NCI-H345 treated with DMSO at 0.1 percent for 48 hours (cell line): ENCODE measurements around the gene BARD1.
A peak's percentile ranks its signal among the peaks of the same experiment; 100 is the strongest.
"Not testable (repeated sequence)": the region's sequence is repeated elsewhere in the genome, so short reads cannot be mapped to it uniquely, and the experiment has no call there.

Source experiments
- DNase-seq: peaks from one replicate; lab custom pipeline; 2025; ENCODE audit not compliant: unreplicated experiment; lab: John Stamatoyannopoulos, UW

Gene BARD1

GRCh38 chr2:214808981-214809750, at the start of gene BARD1:
BARD1 (minus strand) TSS chr2:214809683; CDS start chr2:214809569, 114 bp downstream.
- DNase-seq, result peak; percentile 23

DNA sequence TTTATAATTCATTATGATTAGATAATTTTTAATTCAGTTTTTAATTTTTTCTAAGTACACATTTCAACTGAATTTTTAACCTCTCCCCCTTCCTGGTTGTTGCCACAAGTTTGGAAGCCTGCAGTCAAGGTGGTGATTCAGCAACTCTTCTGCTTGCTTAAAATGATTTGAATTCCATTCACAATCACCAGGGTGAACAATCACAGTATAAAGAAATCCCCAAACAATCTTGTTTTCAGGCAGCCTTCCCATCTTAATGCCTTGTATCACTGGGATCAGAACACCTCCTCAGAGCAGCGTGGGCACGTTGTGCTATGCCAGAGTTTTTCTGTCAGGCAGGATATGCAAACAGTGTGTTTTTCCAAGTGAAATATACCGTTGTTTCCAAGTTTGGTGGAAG, 46.7 kb upstream of the BARD1 start:
- no peak for DNase-seq

DNA sequence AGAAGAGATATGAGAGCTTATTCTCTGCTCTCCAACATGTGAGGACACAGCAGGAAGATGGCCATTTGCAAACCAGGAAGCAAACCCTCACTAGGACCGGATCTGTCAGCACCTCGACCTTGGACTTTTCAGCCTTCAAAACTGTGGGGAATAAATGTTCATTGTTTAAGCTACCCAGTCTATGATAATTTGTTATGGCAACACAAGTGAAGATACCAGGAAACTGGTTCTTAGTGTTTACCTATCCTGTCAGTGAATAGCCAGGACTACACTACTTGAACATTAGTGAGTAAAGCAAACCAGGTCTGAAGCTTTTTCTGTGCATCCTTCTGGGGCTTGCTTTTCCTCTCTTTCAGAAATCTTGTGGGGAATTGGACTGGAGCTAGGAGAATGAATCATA, 44.4 kb upstream of the BARD1 start:
- no peak for DNase-seq

- no peak for DNase-seq
Observed at GRCh38 chr2:214843823-214844222, 34.3 kb upstream of the BARD1 start.

GRCh38 chr2:214839464-214839863, 30.0 kb upstream of the BARD1 start:
- no peak for DNase-seq

DNA sequence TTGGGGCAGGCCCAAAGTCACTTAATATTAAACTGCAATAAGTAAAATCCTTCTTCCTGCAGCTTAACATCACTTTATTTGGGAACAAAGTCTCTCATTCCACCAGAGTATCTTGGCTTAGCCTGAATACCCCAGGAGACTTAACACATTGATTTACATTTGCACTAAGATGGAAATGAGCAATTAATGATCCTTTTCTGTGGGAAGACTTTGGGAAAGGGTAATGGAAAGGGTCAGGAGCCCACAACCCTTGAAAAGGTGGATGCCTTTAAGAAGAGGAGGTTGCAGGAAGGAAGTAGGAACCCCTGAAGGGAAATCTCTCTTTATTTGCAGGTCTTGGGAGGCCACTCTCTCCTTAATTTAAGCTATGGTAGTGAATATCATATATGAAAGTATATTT, 28.0 kb upstream of the BARD1 start:
- no peak for DNase-seq

- DNase-seq, result no peak
Observed at GRCh38 chr2:214836568-214836967, 27.1 kb upstream of the BARD1 start.

GRCh38 chr2:214830794-214831346, 21.4 kb upstream of the BARD1 start:
- no peak for DNase-seq

GRCh38 chr2:214816008-214816533, 6.6 kb upstream of the BARD1 start:
- no peak for DNase-seq

GRCh38 chr2:214810671-214811070, 1.2 kb upstream of the BARD1 start:
- DNase-seq, result no peak

DNA sequence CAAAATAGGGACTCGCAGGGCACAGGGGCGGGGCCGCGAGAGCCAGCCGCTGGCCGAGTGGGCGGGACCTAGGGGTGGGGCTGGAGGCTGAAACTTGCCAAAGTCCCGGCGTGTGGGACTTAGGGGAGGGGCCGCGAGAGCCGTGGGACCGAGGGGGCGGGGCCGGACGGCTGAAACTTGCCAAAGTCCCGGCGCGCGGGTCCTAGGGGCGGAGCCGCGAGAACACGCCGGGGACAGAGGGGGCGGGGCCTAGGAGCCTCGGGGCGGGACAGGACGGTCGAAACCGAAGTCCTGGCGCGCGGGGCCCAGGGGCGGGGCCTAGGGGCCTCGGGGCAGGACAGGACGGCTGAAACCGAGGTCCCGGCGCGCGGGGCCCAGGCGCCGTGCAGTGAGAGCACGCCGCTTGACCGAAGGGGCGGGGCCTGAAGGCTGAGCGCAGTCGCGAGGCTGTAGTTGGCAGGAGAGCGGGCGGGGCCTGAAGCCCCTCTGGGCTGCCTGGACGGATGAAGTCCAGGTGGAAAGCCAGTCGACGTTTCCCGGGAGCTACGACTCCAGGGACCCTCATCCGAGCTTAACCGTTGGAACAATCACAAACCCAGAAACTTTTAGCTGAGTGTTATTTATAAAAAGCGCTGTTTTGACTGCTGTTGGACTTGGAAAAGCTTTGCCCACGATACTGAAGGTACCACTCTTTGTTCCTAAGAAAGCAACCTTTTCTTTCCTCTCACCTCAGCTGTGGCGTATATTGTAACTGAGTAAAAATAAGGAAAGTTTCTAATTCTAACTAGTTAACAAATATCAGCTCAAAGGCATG, 475 bp upstream of the BARD1 start:
- peak; percentile 91 for DNase-seq

DNA sequence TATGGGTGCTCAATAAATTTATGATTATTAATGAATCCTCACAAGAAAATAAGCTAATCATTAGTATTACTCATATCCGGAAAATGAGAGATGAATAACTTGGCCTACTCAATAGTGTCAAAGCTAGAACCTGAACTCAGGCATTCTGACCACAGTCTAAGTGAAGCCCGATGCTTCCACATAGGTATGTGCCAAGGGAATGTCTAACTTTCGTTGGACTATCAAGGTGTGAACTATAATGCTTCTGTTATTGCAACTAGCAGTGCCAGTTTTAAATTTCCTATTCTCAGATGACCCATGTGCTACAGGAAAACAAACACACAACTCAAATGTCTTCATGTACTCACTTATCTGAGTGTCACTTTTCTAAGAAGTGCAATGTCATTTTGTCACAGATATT, 1.8 kb downstream of the BARD1 start:
- no peak for DNase-seq

DNA sequence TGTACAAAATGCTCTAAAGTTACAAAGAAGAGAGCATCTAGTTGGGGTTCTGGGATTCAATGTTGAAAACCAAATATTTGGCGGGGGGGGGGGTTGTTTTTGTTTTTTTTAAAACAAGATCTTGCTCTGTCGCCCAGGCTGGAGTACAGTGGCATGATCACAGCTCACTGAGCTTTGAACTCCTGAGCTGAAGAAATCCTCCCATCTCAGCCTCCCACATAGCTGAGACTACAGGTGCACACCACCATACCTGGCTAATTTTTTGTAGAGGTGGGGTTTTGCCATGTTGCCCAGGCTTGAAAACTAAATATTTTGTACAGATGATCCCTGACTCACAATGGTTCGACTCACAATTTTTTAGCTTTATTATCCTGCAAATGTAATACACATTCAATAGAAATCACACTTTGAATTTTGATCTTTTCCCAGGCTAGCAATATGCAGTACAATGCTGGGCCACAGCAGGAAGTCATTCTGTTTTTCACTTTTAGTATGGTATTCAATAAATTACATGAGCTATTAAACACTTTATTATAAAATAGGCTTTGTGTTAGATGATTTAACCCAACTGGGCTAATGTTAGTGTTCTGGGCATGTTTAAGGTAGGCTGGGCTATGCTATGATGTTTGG, 7.6 kb downstream of the BARD1 start:
- no peak for DNase-seq

DNA sequence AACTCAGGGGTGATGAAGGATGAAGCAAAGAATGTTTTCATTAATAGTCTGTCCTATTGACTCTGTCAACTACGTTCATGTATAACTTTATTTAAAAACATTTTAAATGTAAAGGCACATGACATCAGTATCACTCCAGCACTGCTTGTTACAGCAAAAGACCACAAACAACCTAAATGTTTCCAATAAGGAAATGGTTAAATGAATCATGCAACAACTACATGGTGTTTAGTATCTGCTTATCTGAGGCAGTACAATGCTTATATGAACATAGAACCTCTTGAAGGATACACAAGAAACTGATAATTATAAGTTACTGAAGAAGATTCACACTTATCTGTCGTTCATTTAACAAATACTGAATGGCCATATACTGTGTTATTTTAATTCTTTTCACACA, 8.4 kb downstream of the BARD1 start:
- no peak for DNase-seq

- DNase-seq, result no peak
Observed at GRCh38 chr2:214800180-214800579, 9.3 kb downstream of the BARD1 start.

GRCh38 chr2:214796911-214797310, 12.6 kb downstream of the BARD1 start:
- DNase-seq, result no peak

GRCh38 chr2:214783181-214783580, 26.3 kb downstream of the BARD1 start:
- not testable (repeated sequence) for DNase-seq

- DNase-seq, result no peak
Observed at GRCh38 chr2:214782671-214783070, 26.8 kb downstream of the BARD1 start.

GRCh38 chr2:214781226-214781625, 28.3 kb downstream of the BARD1 start:
- no peak for DNase-seq

DNA sequence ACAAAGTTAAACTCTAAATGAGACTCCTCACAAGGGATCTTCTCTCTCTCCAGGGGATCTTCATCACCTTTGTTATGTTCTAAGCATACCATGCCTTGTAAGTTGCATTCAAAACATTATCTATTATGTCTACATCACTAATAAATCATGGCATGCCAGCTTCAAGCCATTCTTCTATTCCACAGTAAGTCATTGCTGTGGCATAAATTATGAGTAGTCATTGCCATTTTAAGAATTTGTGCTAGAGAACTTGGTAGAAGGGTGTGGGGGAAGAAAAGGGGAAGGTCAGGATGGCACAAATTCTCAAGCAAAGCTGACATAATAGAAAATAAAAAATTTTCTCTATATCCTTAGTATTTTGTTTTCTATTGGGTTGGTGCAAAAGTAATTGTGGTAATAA, 33.5 kb downstream of the BARD1 start:
- no peak for DNase-seq

DNA sequence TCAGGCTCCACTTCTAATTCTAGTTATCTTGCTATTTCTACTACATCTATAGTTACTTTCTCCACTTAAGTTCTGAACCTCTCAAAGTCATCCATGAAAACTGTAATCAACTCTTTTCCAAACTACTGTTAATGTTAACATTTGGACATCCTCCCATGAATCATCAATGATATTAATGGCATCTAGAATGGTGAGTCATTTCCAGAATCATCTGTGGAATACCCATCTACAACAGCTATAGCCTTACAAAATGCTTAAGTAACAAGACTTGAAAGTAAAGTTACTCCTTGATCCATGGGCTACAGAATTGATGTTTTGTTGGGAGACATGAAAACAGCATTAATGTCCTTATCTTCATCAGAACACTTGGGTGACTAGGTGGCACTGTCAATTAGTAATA, 35.4 kb downstream of the BARD1 start:
- no peak for DNase-seq
